ENCODE measurements around the gene CEP128. TPM values are rescaled to one million over a fixed set of nuclear protein-coding genes. Genes with fewer than 3 reads are reported as not detected.

CEP128 gene
- total RNA-seq, 1 experiment from 2014 or later: 19.0 TPM

GRCh38 chr14:80678436-80678835 lies 263.1 kb downstream of the CEP128 start:
- H3K27ac ChIP-seq: no peak overlapping the region
- no peaks in the 10 kb centered on the region for H3K36me3 ChIP-seq
- peak in 1 of 2 experiments; percentile 11 for DNase-seq

GRCh38 chr14:80669426-80669825 lies 272.1 kb downstream of the CEP128 start:
- Histone ChIP-seq H3K27ac (no peak overlapping the region), H3K9me3 (replicated peaks) (no peaks in the 10 kb centered on the region), H3K4me1 (no peaks in the 10 kb centered on the region), H3K4me3 (no peak overlapping the region), H3K36me3 (no peaks in the 10 kb centered on the region), H3K27me3 (no peaks in the 10 kb centered on the region)
- DNase-seq: no peak

More at GRCh38 chr14:80678436-80678835, 263.1 kb downstream of the CEP128 start:
- no peaks in the 10 kb centered on the region for H3K27me3 ChIP-seq
- H3K4me1 ChIP-seq: no peaks in the 10 kb centered on the region
- no peak overlapping the region for H3K4me3 ChIP-seq
- H3K9me3 ChIP-seq (replicated peaks): peaks cover 11% of the 10 kb centered on the region

DNA sequence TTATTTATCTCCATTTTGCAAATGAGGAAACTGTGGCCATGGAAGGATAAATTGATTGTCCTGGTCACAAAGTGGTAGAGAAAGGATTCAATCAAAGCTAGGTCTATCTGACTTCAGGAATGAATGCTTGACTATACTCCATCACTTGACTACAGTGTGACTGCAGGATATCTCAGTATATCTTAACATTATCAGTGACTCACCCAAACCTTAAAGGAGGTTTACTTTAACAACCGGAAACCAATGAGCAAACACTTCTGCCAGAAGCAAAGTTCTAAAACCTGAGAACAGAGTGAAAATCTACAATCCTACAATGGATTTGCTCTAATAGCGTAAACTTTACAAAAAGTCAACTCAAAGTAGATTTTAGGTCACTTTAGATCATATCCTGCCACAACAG lies 277.0 kb downstream of the CEP128 start:
- Histone ChIP-seq H3K36me3 (no peaks in the 10 kb centered on the region), H3K4me1 (no peaks in the 10 kb centered on the region)
- no peak for DNase-seq

GRCh38 chr14:80663541-80663940 lies 278.0 kb downstream of the CEP128 start:
- Histone ChIP-seq H3K9me3 (replicated peaks) (no peaks in the 10 kb centered on the region), H3K36me3 (no peaks in the 10 kb centered on the region), H3K4me1 (no peaks in the 10 kb centered on the region), H3K27me3 (no peaks in the 10 kb centered on the region), H3K4me3 (no peak overlapping the region), H3K27ac (no peak overlapping the region)
- DNase-seq: no peak

More for the DNA sequence above, 277.0 kb downstream of the CEP128 start:
- Histone ChIP-seq H3K27me3 (no peaks in the 10 kb centered on the region), H3K9me3 (replicated peaks) (no peaks in the 10 kb centered on the region), H3K4me3 (no peak overlapping the region), H3K27ac (no peak overlapping the region)

GRCh38 chr14:80659783-80660182 lies 281.8 kb downstream of the CEP128 start:
- no peak for DNase-seq
- Histone ChIP-seq H3K9me3 (replicated peaks) (no peaks in the 10 kb centered on the region), H3K4me3 (no peak overlapping the region), H3K36me3 (no peaks in the 10 kb centered on the region; the same call in 1 of the 2 replicates), H3K4me1 (no peaks in the 10 kb centered on the region), H3K27ac (no peak overlapping the region), H3K27me3 (no peaks in the 10 kb centered on the region)

DNA sequence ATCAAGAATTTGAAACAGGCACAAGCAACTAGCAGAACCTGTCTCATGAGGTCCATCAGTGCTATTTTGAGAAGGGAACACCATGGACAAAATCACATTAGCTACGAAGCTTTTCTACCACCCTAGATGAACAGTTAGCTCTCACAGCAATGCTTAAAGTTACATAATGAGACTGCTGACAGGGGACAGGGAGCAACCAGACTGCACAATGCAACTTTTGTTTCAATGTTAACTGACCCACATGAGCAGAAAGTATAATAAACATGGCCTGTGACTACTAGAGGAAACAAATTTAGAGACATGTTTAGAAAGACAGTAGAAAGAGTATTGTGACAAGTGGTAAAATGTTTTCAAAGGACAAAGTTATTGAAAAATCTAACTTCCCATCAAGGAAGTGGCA lies 282.8 kb downstream of the CEP128 start:
- no peaks in the 10 kb centered on the region for H3K9me3 ChIP-seq (replicated peaks)
- H3K4me3 ChIP-seq: no peak overlapping the region
- H3K27ac ChIP-seq: no peak overlapping the region; the same call in 1 of the 2 replicates
- H3K27me3 ChIP-seq: no peaks in the 10 kb centered on the region
- H3K4me1 ChIP-seq: no peaks in the 10 kb centered on the region
- H3K36me3 ChIP-seq: no peaks in the 10 kb centered on the region; the same call in 1 of the 2 replicates
- peak in 1 of 2 experiments; percentile 47 for DNase-seq

DNA sequence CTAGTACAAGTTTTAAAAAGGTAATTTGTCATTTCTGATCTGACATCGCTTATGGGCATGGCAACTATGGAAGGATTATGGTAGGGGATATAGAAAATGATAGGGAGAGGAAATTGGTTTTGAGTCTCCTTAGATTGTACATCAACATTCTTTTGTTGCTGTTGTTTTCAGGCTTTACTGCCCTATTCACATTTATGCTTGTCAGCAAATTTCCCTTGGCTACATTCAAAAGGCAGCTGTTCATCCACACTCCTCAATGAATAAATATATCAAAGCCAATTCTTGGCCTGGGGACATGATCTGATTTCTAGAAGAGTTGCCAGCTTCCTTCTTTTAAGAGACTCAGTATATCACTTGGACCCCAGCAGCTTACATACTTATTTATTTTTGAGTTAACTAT lies 283.4 kb downstream of the CEP128 start:
- peak in 1 of 2 experiments; percentile 7 for DNase-seq
- no peaks in the 10 kb centered on the region for H3K9me3 ChIP-seq (replicated peaks)
- no peak overlapping the region for H3K4me3 ChIP-seq
- H3K36me3 ChIP-seq: no peaks in the 10 kb centered on the region; the same call in 1 of the 2 replicates
- H3K4me1 ChIP-seq: no peaks in the 10 kb centered on the region
- peak overlapping the region; percentile 13; the same call in 1 of the 2 replicates for H3K27ac ChIP-seq
- H3K27me3 ChIP-seq: no peaks in the 10 kb centered on the region

DNA sequence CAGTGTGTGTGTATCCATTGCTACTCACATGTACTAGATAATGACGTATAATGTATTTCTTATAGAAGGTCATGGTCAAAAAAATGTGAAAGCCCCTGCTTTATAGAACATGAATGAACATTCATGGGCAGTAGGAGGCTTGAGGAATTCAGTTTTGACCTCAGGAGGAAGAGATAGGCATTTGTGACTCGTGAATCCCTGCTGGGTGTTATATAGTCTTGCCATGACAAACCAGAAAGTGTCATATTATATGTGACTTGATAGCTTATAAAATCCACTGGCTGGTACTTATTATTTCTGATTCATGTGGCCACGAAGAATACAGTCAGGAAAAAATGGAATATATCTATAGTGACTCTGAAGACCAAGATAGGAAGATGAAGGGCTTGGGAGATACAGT lies 287.6 kb downstream of the CEP128 start:
- Histone ChIP-seq H3K4me3 (no peak overlapping the region), H3K27ac (no peak overlapping the region), H3K27me3 (no peaks in the 10 kb centered on the region), H3K4me1 (no peaks in the 10 kb centered on the region), H3K9me3 (replicated peaks) (no peaks in the 10 kb centered on the region), H3K36me3 (no peaks in the 10 kb centered on the region; the same call in 1 of the 2 replicates)
- DNase-seq: no peak

GRCh38 chr14:80645667-80646413 lies 295.7 kb downstream of the CEP128 start:
- no peak for DNase-seq

GRCh38 chr14:80644826-80645225 lies 296.7 kb downstream of the CEP128 start:
- no peaks in the 10 kb centered on the region for H3K4me1 ChIP-seq
- no peak overlapping the region for H3K4me3 ChIP-seq
- no peak for DNase-seq

More at GRCh38 chr14:80645667-80646413, 295.7 kb downstream of the CEP128 start:
- Histone ChIP-seq H3K4me3 (no peak overlapping the region), H3K4me1 (no peaks in the 10 kb centered on the region), H3K36me3 (no peaks in the 10 kb centered on the region), H3K9me3 (replicated peaks) (no peaks in the 10 kb centered on the region; the same call in 1 of the 2 replicates), H3K27ac (no peak overlapping the region), H3K27me3 (no peaks in the 10 kb centered on the region)

GRCh38 chr14:80638620-80639515 lies 302.7 kb downstream of the CEP128 start:
- Histone ChIP-seq H3K4me3 (no peak overlapping the region), H3K36me3 (no peaks in the 10 kb centered on the region), H3K27me3 (no peaks in the 10 kb centered on the region), H3K9me3 (replicated peaks) (no peaks in the 10 kb centered on the region), H3K27ac (peak overlapping the region; percentile 4; the same call in 1 of the 2 replicates), H3K4me1 (peaks cover 6% of the 10 kb centered on the region; the same call in 1 of the 2 replicates)
- no peak for DNase-seq

More at GRCh38 chr14:80644826-80645225, 296.7 kb downstream of the CEP128 start:
- Histone ChIP-seq H3K9me3 (replicated peaks) (no peaks in the 10 kb centered on the region; the same call in 1 of the 2 replicates), H3K36me3 (no peaks in the 10 kb centered on the region), H3K27ac (no peak overlapping the region), H3K27me3 (no peaks in the 10 kb centered on the region)

GRCh38 chr14:80637756-80638619 lies 303.6 kb downstream of the CEP128 start:
- Histone ChIP-seq H3K4me1 (peaks cover 6% of the 10 kb centered on the region; the same call in 1 of the 2 replicates), H3K9me3 (replicated peaks) (no peaks in the 10 kb centered on the region), H3K27ac (peak overlapping the region; percentile 4; the same call in 1 of the 2 replicates), H3K4me3 (no peak overlapping the region), H3K27me3 (no peaks in the 10 kb centered on the region), H3K36me3 (no peaks in the 10 kb centered on the region)
- no peak for DNase-seq

- Histone ChIP-seq H3K27me3 (no peaks in the 10 kb centered on the region), H3K36me3 (no peaks in the 10 kb centered on the region), H3K9me3 (replicated peaks) (no peaks in the 10 kb centered on the region), H3K4me1 (peaks cover 6% of the 10 kb centered on the region; the same call in 1 of the 2 replicates), H3K4me3 (no peak overlapping the region), H3K27ac (no peak overlapping the region)
- DNase-seq: no peak
Observed at GRCh38 chr14:80636071-80636470, 305.5 kb downstream of the CEP128 start.
